Fibroblast of peridontal ligament (primary cell): ENCODE measurements around the gene SEC61A2.
A peak's percentile ranks its signal among the peaks of the same experiment; 100 is the strongest.
"Not testable (repeated sequence)": the region's sequence is repeated elsewhere in the genome, so short reads cannot be mapped to it uniquely, and the experiment has no call there.

Experiments
- DNase-seq: peaks from one replicate; pipeline ENCODE4 v3.0.0-alpha.2; 2010; ENCODE audit errors: extremely low read depth

SEC61A2 gene

GRCh38 chr10:12129222-12130111, at the start of gene SEC61A2:
Gene SEC61A2 (plus strand): TSS chr10:12129677. CDS start chr10:12129788, 111 bp downstream.
- DNase-seq: peak; percentile 81

GRCh38 chr10:12081470-12081869, 48.0 kb upstream of the SEC61A2 start:
- DNase-seq: no peak

GRCh38 chr10:12081879-12082557, 47.5 kb upstream of the SEC61A2 start:
- peak; percentile 27 for DNase-seq

GRCh38 chr10:12088919-12089318, 40.6 kb upstream of the SEC61A2 start:
- no peak for DNase-seq

DNA sequence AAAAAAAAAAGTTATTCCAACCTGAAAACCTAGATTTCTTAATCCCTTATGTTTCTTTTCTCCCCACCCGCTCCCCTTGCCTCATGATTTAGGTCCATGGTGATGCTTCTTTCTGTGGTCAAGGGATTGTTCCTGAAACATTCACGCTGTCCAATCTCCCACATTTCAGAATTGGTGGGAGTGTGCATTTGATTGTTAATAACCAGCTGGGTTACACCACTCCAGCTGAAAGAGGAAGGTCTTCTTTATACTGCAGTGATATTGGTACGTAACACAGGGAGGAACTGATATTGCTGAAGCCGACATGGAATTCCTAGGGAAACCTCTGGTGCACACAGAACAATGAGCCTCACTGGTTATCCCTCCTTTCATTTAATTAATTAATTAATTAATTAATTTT, 38.1 kb upstream of the SEC61A2 start:
- no peak for DNase-seq

GRCh38 chr10:12097361-12097760, 32.1 kb upstream of the SEC61A2 start:
- not testable (repeated sequence) for DNase-seq

DNA sequence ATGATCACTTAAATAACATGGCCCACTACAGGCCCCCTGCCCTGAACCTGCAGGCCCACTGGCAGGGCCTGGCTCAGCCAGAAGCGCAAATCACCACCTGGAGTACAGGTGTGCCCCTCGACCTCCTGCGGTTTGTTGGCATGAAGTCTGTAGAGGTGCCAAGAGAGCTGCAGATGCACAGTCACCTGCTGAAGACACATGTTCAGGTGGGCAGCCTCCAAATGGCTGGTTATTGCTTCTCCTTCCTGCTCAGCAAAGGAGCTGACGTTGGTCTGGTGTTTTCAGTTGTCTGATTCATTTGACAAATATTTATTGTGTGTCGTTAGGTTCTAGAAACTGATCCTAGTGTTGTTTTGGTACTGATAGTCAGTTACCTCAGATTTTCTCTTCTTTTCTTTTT, 31.7 kb upstream of the SEC61A2 start:
- DNase-seq: no peak

DNA sequence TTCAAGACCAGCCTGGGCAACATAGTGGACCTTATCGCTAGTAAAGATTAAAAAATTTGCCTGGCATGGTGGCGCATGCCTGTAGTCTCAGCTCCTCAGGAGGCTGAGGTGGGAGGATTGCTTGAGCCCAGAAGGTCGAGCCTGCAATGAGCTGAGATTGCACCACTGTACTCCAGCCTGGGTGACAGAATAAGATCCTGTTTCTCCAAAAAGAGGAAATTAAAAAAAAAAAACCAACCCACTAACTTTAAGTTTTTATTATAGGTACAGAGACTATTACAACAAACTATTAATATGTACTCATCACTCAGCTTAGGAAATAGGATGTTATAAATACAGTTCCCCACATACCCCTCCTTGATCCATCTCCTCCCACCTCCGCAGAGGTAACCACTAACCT, 30.5 kb upstream of the SEC61A2 start:
- DNase-seq: no peak

- DNase-seq: no peak
Observed at GRCh38 chr10:12103802-12104201, 25.7 kb upstream of the SEC61A2 start.

GRCh38 chr10:12107781-12108180, 21.7 kb upstream of the SEC61A2 start:
- DNase-seq: no peak

- no peak for DNase-seq
Observed at GRCh38 chr10:12109286-12109685, 20.2 kb upstream of the SEC61A2 start.

GRCh38 chr10:12111528-12111927, 17.9 kb upstream of the SEC61A2 start:
- DNase-seq: no peak

GRCh38 chr10:12113627-12114026, 15.8 kb upstream of the SEC61A2 start:
- no peak for DNase-seq

- DNase-seq: no peak
Observed at GRCh38 chr10:12121673-12122072, 7.8 kb upstream of the SEC61A2 start.

GRCh38 chr10:12130237-12130872, 878 bp downstream of the SEC61A2 start:
- DNase-seq: peak; percentile 74

- DNase-seq: no peak
Observed at GRCh38 chr10:12135631-12136030, 6.2 kb downstream of the SEC61A2 start.

DNA sequence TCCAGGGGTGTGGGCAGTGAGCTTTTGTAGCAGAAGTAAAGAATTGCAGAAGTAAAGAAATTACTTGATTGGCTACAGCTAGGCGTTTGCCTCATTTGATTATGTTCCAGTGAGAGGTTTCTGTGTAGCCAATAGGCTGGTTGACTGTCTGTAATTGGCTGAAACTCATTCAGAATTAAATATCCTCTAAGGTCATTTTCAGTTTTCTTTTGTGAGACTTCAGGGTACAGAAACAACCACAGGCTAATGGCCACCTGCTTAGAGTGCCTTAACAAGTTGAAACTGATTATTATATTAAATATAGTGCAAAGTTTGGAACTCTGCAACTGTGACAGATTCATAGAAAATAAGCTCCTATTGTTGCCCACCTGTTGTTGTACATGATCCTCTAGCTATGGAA, 10.6 kb downstream of the SEC61A2 start:
- DNase-seq: no peak

DNA sequence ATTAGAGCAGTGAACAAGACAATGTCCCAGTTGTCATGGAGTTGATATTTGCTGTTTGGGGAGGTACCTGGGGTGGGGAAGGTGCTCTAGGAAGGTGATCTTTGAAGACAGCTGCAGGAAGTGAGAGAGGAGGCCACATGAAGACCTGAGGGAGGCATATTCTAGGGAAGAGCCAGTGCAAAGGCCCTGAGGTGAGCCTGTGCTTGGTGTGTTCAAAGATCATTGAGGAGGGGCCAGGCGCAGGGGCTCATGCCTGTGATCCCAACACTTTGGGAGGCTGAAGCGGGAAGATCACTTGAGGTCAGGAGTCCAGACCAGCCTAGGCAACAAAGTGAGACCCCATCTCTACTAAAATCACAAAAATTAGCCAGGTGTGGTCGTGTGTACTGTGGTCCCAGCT, 15.1 kb downstream of the SEC61A2 start:
- no peak for DNase-seq

DNA sequence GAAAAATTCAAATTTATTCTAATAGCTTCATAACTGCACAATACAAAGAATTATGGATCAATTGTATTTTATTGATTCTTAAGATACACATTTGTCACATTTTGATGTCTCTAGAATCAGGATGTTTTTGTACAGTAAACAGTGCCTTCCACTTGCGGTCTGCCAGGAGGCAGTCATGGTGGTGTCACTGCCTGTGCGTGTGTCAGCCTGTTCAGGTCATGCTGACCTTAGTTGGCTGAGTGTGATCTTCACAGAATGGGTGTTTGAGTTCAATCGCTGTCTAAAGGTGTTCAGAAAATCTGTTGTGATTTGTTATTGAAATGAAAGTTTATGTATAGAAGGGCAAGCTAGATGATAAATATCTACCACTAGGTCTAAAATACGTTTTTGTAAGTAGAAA, 20.7 kb downstream of the SEC61A2 start:
- DNase-seq: no peak

DNA sequence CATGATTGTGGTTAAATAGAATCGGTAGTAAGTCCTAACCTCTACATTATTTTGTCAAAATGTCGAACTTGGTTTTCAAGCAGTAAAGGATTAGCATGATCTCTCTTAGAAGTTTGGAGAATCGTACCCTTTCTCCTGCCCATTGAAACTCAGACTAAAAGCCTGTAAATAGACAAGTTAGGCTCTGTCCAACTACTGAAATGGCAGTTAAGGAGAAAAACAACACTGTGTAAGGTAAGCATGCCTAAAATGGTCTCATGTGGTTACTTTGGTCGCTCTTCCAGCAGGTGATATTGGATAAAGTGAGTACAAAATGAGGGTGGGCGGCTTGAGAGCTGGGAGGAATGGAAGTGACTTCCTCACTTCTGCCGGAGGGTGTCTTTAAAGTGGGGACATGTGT, 25.0 kb downstream of the SEC61A2 start:
- no peak for DNase-seq

- no peak for DNase-seq
Observed at GRCh38 chr10:12156367-12157123, 27.1 kb downstream of the SEC61A2 start.

DNA sequence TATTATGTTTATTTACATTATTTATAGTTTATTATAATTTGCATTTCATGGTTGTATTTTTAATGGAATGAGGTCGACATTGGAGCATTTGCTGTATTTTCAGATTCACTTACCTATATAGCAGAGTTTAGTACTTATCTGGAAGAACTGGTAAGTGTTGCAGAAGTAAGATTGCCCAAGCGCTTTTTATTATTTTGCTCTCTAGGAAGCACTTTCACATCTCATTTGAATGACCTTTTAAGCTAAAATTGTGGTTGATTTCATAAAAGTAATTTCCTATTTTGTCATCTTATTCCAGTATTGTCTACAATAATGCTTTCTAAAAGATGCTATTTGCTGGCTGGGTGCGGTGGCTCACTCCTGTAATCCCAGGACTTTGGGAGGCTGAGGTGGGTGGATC, 28.6 kb downstream of the SEC61A2 start:
- no peak for DNase-seq
